NCI-H1092 (cell line): ENCODE measurements around the gene CARD14.
"Not testable (repeated sequence)": the region's sequence is repeated elsewhere in the genome, so short reads cannot be mapped to it uniquely, and the experiment has no call there.

Source experiments
- DNase-seq: peaks from one replicate; lab custom pipeline; 2025; lab: John Stamatoyannopoulos, UW

CARD14 gene

GRCh38 chr17:80151333-80151732, 18.5 kb upstream of the CARD14 start:
- DNase-seq = no peak

DNA sequence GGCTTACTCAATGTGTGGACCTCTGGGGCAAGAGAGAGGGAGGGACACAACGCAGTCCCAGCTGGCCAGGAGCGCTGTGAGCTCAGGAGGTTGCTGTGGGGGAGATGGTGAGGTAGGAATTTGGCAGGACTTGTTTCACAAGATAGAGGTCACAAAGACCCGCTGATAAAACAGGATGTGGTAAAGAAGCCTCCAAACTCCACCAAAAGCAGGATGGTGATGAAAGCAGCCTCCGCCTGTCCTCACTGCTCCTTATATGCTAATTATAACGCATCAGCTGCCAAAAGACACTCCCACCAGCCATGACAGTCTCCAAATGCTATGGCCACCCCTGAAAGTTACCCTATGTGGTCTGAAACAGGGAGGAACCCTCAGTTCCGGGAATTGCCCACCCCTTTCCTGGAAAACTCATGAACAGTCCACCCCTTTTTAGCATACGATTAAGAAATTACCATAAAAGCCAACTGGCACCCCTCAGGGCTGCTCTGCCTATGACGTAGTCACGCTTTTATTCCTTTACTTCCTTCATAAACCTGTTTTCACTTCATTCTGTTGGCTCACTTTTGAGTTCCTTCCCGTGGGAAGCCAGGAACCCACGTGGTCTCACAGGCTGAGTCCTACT, 17.6 kb upstream of the CARD14 start:
- DNase-seq = no peak

DNA sequence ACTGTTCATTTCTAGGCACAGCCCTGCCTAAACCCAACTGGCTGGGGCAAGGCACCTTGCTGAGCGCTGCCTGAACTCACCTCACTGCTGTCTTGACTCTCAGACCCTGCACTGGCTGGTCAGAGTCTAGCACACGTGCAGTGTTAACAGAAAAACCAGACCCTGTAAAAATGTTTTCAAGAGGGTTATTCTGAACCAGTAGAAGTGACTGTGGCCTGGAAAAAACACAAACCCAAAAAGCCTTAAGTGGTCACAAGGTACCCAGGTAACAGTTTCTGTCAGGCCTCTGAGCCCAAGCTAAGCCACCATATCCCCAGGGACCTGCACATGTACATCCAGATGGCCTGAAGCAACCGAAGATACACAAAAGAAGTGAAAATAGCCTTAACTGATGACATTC, 16.8 kb upstream of the CARD14 start:
- no peak for DNase-seq

DNA sequence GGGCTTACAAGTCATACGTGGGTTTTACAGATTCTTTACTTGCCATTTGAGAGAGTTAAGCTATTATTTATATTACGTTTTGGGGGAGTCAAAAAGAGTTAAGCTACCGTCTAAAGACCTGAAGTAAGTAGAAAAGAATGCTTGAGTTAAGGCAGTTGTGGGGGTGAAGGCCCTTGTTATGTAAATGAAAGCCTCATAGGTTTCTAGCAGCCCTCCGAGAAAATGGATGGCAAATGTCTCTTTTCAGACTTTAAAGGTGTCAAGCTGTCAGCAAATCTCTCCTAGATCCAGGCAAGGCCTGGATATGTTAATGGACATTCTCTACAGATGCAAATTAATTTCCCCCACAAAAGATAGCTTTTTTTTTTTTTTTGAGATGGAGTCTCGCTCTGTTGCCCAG, 15.7 kb upstream of the CARD14 start:
- no peak for DNase-seq

DNA sequence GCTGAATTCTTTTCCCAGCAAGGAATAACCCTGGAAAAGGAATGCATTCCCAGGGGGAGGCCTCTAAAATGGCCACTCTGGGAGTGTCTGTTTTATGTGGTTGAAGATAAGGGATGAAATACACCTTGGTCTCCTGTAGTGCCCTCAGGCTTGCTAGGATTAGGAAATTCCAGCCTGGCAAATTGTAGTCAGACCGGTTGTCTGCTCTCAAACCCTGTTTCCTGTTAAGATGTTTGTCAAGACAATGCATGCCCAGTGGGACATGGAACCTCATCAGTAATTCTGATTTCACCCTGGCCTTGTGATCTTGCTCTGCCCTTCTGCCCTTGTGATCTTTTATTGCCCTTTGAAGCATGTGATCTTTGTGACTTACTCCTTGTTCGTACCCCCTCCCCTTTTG, 14.2 kb upstream of the CARD14 start:
- not testable (repeated sequence) for DNase-seq

DNA sequence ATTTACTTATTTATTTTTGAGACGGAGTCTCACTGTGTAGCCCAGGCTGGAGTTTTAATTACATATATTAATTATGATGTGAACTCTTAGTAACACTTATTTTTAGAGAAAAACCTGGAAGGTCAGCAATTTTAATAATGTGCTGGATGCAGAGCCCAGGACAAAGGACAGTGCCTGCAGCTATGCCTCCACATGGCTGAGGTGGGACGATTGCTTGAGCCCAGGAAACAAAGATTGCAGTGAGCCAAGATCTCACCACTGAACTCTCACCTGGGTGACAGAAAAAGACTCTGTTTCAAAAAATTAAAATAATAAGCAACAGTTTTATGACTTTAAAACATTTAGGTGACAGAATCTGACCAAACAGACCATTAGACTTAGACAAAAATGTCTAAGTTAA, 11.0 kb upstream of the CARD14 start:
- no peak for DNase-seq

DNA sequence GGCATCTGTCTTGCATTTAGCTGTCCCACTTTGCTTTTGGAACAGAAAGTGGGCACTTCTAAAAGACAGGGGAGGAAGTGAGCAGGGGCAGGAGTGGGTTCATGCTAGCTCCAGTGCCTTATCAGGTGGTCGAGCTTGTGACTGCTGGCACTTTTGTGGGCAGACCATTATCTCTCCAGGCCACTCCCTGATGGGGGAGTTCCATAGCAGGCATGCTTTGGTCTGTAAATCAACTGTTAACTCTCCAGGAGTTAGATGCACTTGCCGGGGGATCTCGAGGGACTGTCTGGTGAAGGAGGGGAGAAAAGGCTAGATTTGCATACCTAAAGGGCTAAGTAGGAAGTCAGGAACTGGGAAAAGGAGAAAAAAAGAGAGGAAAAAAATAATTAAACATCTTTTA, 9.3 kb upstream of the CARD14 start:
- DNase-seq = no peak

- DNase-seq = no peak
These were observed 6.5 kb upstream of the CARD14 start for GRCh38 chr17:80163336-80163735.

GRCh38 chr17:80164185-80164584, 5.6 kb upstream of the CARD14 start:
- no peak for DNase-seq

GRCh38 chr17:80166446-80166845, 3.4 kb upstream of the CARD14 start:
- no peak for DNase-seq

DNA sequence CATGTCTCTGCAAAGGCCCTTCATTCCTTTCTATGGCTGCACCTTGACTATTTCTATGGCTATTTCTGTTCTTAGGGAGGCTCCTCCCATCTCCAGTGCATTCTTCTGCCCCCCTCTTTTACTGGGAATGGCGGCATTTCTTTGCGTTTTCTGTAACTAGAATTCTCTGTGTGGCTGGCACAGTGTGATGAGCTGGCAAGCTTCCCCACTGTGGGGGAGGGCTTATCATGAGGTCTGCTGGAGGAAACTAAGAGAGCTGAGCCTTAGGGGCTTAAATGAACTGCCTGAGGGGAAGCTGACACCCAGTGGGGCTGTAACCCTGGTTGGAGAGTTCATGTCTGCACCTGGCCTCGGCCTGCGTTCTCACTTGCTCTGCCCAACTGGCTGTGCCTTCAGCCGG, 1.5 kb upstream of the CARD14 start:
- no peak for DNase-seq

- DNase-seq = no peak
These were observed 723 bp upstream of the CARD14 start for GRCh38 chr17:80169107-80169506.

GRCh38 chr17:80171681-80172080, 1.9 kb downstream of the CARD14 start:
- no peak for DNase-seq

GRCh38 chr17:80173126-80173525, 3.3 kb downstream of the CARD14 start:
- no peak for DNase-seq

- DNase-seq = no peak
These were observed 4.1 kb downstream of the CARD14 start for GRCh38 chr17:80173916-80174315.

DNA sequence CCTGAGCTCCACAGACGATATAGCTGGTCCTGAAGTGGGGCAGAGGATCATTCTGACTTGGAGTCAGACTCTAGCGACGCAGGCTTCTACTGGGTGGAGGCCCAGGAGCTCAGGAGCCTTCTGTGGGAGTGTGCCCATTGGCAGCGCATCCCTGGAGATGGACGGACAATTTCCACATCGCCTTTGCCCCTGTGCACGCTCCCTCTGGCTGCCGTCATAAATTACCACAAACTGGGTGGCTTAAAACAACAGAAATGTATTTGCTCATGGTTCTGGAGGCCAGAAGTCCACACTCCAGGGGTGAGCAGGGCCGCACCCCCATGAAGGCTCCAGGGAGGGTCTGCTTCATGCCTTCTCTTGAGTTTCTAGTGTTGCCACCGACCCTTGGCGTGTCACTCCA, 6.9 kb downstream of the CARD14 start:
- no peak for DNase-seq

GRCh38 chr17:80177986-80178595, 8.3 kb downstream of the CARD14 start:
- no peak for DNase-seq

DNA sequence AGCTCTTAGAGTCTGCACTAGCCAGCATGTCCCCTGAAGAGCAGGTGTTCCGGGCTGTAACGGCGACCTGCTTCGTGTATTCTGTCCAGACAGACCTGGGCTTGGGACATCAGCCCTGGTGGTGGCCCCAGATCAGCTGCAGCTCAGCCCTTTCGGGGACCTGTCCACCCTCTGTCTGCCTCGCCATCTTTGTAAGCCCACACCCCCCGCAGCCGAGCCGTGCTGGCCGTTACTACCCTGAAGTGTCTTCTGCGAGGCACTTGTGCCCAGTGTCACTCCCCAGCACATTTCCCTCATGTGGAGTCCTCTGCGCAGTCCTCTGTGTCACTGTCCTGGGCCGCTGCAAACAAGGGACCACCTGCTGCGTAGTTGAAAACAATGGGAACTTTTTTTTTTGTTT, 10.4 kb downstream of the CARD14 start:
- DNase-seq = no peak

GRCh38 chr17:80181431-80181830, 11.6 kb downstream of the CARD14 start:
- DNase-seq = no peak

- no peak for DNase-seq
These were observed 12.5 kb downstream of the CARD14 start for GRCh38 chr17:80182118-80182844.

- no peak for DNase-seq
These were observed 13.0 kb downstream of the CARD14 start for GRCh38 chr17:80182845-80183223.

- DNase-seq = no peak
These were observed 14.0 kb downstream of the CARD14 start for GRCh38 chr17:80183581-80184422.

GRCh38 chr17:80184423-80184714, 14.5 kb downstream of the CARD14 start:
- no peak for DNase-seq
